ENCODE measurements around the gene TTC16.
"Not testable (repeated sequence)": the region's sequence is repeated elsewhere in the genome, so short reads cannot be mapped to it uniquely, and the experiment has no call there.

The TTC16 gene

GRCh38 chr9:127744398-127745110 is 28.7 kb downstream of the TTC16 start:
- no peak for DNase-seq

- no peak for DNase-seq
Measured at GRCh38 chr9:127746959-127747569, 31.2 kb downstream of the TTC16 start.

DNA sequence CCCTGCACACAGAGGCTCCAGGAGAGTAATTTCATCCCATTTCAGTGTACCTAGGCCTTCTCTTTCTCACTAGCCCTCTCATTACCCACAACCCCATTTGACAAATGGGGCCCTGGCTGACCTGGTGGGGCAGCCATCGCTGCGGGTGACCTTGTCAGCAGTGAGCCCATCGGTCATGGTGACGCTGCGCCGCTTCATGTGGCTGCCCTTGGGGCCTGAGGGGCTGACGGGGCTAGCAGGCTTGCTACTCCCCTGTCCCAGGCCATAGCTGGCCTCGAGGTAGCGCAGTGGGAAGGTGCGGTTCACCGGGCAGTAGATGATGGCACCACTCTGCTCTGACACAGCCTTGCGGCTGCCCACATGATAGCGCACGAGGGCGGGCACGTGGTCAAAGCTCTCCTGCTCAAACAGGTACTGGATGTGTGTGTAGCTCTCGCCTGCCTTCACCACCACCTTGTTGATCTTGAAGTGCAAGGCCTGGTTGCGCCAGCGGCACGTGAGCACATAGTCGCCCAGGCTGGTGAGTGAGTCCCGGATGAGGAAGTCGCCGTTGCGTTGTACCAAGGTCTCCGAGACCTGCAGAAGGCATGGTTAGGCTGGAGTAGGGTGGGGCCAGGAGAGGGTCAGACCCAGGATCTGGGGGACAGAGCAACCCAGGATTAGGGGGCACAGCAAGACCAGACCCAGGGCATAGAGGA is 33.4 kb downstream of the TTC16 start:
- no peak for DNase-seq

DNA sequence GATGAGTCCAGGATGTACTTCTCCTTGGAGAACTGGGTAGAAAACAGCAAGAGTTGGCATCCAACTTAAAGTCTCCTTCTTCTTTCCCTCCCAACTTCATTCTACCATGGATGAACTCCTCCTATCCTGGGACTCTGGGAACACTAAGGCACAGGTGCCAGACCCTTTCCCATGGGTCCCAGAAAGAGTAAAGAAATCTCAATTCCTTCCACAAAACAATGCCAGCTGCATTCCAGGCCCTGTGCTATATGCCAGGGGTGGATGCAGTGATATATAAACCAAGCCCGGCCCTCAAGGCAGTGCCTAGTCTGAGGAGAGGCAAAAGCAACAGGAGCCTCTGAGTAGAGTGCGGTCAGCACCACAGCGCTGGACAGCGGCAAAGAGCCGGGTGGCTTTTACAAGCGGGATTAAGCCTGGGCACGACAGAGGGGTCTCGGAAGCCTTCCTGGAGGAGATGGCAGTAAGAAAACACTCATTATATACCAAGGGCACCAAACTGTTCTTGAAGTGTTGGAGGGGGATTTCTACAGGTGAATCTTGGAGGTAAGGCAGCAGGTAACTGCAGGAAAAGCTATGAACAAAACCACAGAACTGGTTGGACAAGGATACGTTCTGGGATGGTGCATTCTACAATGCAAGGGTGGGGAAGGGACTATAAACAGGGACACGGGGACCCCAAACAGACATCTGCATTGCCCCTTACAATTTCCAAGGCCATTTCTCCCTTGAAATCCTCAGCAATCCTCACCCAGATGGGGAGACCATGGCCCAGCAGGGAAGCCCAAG is 35.6 kb downstream of the TTC16 start:
- DNase-seq = no peak

GRCh38 chr9:127753148-127753547 is 37.3 kb downstream of the TTC16 start:
- DNase-seq = no peak

DNA sequence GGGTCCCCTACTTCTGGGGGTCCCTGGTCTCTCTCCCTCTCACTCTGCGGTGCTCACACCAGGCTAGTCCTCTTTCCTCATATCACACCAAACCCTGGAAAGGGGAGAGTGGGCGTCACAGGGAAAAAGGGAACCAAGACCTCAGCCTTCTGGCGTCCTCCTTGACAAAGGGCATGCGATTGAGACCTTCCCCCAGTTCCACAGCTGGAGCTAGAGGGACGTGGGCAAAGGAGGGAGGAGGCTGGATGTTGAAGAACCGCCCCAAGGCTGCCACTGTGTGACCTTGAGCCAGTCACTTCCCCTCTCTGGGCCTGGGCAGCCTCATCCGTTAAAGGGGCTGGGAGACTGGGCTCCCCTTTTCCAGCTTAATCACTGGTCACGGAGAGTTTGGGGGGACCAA is 37.7 kb downstream of the TTC16 start:
- DNase-seq = no peak

- DNase-seq = no peak
Measured at GRCh38 chr9:127754099-127755060, 38.5 kb downstream of the TTC16 start.

- no peak for DNase-seq
Measured at GRCh38 chr9:127755061-127756060, 39.5 kb downstream of the TTC16 start.

DNA sequence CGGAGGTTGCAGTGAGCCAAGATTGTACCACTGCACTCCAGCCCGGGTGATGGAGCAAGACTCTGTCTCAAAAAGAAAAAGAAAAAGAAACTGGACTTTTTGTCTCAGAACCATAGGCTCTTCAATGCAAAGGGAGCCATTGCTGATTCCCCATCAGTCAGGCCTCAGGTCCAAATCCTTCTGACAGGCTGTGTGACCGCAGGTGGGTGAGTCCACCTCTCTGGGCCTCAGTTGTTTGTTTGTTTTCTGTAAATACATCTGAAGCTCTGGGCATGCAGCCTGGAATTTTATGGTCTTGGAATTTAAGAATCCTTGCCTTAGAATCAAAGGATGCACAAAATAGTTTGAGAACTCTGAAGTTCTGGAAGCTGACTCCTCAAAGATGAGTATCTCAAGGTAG is 40.4 kb downstream of the TTC16 start:
- DNase-seq = no peak

GRCh38 chr9:127756776-127757175 is 40.9 kb downstream of the TTC16 start:
- not testable (repeated sequence) for DNase-seq

DNA sequence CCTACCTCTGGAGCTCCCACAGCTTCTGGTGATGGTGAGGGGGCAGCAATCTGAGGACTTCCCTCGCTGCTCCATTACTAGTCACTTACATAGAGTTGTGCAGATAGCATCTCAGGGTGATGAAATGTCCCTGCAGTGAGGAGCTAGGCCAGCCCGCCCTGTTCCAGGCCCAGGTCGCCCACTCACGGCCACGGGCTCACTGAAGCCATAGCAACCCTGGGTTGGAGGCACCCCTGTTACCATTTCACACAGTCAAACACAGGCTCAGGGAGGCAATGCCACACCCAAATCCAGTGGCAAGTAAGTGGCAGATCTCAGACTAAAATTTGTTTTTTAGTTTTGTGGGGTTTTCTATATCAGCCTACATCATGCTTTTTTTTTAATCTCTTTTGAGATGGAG is 43.0 kb downstream of the TTC16 start:
- no peak for DNase-seq

- DNase-seq = no peak
Measured at GRCh38 chr9:127761061-127761460, 45.2 kb downstream of the TTC16 start.

- DNase-seq = no peak
Measured at GRCh38 chr9:127761491-127761956, 45.6 kb downstream of the TTC16 start.

DNA sequence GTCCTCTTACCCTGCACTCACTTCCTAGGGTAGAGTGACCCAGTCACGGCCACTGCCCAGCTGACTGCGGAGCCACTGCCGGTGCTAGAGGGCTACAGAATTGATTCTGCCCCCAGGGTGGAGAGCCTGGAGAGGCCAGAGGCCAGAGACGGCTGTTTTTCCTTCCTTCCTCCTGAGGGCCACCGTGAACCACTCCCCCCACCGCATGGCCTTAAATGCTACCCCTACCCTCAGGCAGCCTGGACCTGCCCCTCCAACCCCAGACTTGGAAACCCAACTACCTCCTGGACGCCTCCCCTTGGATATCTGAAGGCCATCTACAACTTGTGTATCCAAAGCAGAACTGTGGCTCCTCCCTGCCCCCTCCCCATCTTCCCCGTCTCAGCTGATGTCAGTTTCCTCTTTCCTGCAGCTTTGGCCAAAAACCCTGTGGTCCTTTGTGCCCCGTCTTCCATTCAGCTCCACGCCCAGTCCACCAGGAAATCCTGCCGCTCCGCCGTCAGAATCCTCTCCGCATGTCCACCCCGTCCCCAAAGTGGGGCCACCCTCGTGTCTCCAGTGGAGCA is 46.3 kb downstream of the TTC16 start:
- DNase-seq = no peak

GRCh38 chr9:127763918-127764384 is 48.1 kb downstream of the TTC16 start:
- peak; percentile 58 for DNase-seq

DNA sequence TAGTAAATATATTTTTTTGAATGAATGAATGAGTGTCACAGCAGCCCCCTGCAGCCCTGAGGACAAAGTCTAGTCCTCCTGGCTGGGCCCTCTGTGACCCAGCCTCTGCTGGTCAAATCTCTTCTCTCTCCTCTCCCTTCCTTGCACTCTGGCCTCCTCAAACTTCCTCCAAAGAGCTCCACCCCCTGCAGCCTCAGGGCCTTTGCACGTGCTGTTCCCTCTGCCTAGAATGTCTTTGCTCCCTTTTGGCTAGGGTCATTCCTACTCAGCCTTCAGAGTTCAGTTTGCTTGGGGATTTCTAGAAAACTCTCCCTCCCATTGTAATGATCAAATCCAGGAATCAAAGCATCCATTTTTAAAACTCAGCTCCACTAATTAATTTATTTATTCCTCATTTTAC is 49.5 kb downstream of the TTC16 start:
- DNase-seq = no peak

GRCh38 chr9:127767410-127767809 is 51.5 kb downstream of the TTC16 start:
- DNase-seq = no peak

DNA sequence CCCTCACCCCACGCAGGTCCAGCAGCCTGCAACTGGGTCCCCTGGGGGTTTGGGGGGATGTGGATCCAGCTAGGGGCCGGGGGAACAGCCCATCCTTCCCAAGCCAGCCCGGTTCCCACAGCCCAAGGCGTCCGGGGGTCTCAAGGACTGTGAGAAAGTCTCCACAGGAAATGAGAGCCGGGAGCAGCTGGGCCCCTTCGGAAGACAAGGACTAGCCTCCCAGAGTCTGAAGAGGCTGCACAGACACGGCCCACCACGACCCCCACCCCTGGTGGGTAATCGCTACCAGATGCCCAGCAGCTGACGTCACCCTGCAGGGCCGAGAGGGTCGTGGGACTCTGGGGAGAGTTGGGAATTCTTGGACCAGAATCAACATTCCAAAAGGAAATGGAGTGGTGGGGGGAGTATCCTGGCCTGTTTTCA is 52.0 kb downstream of the TTC16 start:
- peak; percentile 67 for DNase-seq

DNA sequence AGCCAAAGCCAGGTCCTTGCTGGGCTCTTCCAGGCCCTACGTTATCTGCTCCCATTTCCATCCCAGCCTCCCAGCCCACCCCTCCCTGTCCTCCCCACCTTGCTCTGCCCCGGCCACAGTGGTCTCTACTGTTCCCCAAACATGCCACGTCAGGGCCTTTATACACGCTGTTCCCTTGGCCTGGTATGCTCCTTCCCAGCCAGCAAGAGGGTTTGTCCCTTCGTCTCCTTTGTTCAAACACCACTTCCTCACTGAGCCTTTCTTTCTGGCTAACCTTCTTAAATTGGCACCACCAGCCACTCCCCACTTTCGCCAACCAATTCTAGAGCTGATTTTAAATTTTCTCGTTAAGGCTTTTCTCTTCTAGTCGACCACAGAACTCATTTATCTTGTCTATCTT is 52.8 kb downstream of the TTC16 start:
- DNase-seq = no peak

DNA sequence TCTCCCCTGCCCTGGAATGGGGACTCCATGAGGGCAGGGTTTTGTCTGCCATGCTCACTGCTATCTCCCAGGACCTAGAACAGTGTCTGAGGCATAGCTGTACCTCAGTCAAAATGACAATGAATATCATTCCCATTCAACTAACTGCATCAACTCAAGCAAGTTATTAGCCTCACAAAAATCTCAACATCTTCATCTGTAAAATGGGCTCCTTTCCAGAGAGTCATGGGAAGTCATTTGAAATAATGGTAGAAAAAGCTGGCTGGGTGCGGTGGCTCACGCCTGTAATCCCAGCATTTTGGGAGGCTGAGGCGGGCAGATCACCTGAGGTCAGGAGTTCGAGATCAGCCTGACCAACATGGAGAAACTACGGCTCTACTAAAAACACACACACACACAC is 53.2 kb downstream of the TTC16 start:
- no peak for DNase-seq

Data from right hindlimb (tissue), 1 donor.